GM10248 (cell line): ENCODE measurements around the gene KNCN.

Source experiments
- CTCF ChIA-PET: fragments of 300-600 bp; sonication (Branson Sonifier 250); formaldehyde crosslinking; extraction: SDS; loops from one replicate; lab custom pipeline; 2021; ENCODE audit warnings: antibody characterized with exemption; lab: Yijun Ruan, JAX
- POLR2A ChIA-PET: fragments of 350-650 bp; sonication (Branson Sonifier 250); formaldehyde crosslinking; extraction: SDS; loops from one replicate; lab custom pipeline; 2020; ENCODE audit warnings: antibody characterized with exemption; lab: Yijun Ruan, JAX
- DNase-seq: peaks from one replicate; pipeline ENCODE4 v3.0.0; 2012; ENCODE audit errors: extremely low spot score
- TF ChIP-seq, protein P1 (sequence below): IDR thresholded peaks from 2 replicates; pipeline ENCODE4 v1.5.1; 2012; ENCODE audit warnings: mild to moderate bottlenecking, low read depth; ENCODE audit errors: extremely low read depth, missing control alignments, control extremely low read depth

Gene KNCN

DNA sequence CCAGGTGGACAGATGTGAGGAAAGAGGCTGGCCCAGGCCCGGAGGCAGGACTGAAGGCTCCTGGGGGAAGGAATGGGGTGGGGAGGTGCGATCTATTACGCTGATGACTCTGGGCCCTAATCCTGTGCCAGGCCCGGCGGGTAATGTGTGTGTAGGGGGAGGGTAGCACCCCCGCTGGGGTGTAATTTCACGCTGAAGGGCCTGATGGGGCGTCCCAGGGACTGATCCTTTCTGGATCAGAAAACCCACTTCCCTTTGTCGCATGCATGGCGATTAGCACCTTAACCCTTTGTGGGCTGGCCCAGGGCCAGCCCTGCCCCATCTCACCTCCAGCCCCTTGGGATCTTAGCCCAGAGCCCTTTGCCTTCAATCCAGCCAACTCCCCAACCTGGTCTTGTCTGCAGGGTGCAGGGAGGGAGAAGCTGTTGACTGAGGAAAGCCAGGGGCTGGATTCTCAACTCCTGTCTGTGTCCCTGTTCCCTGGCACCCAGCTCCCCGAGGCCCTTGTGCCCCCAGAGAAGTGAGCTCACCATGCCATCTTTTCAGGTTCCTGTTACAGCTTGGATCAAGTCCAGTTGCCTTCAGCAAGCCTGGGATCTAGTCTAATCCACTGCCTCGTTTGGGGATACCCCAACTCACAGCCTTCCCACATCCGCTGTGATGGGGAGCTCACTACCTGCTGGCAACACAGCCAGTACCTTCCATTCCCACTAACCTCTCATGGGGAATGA lies 26.0 kb downstream of the KNCN start:
- no peak for DNase-seq
- TF ChIP-seq, protein P1, sequence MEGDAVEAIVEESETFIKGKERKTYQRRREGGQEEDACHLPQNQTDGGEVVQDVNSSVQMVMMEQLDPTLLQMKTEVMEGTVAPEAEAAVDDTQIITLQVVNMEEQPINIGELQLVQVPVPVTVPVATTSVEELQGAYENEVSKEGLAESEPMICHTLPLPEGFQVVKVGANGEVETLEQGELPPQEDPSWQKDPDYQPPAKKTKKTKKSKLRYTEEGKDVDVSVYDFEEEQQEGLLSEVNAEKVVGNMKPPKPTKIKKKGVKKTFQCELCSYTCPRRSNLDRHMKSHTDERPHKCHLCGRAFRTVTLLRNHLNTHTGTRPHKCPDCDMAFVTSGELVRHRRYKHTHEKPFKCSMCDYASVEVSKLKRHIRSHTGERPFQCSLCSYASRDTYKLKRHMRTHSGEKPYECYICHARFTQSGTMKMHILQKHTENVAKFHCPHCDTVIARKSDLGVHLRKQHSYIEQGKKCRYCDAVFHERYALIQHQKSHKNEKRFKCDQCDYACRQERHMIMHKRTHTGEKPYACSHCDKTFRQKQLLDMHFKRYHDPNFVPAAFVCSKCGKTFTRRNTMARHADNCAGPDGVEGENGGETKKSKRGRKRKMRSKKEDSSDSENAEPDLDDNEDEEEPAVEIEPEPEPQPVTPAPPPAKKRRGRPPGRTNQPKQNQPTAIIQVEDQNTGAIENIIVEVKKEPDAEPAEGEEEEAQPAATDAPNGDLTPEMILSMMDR = no peak
- CTCF ChIA-PET = interaction anchor here (1.0 to 16.4 kb wide), 9 partner anchors 9 to 200 kb away, joined by 4 to 169 read pairs (median 9); a partner anchor contains a TSS
- POLR2A ChIA-PET = no interaction called here

DNA sequence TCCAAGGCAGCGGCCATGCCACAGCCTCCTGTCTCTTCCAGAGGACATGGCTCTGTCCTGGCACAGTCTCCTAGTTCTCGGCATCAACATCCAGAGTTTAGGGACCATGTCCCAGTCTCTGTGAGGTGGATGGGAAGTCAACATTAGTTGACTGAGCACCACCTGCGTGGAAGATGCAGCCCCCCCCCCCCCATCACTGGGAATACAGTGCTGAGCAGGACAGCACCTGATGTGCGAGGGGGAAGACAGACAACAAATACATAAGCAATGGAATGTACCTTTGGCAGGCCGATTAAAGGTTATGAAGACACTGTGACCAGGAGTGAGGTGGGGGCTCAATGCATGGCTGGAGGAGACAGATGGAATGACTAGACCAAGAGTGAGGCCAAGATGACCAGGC lies 26.6 kb downstream of the KNCN start:
- POLR2A ChIA-PET = no interaction called here
- TF ChIP-seq, protein P1 = no peak
- DNase-seq = no peak
- CTCF ChIA-PET = interaction anchor here (1.0 to 1.9 kb wide), 2 partner anchors 47 to 200 kb away, joined by 4 to 5 read pairs; no protein-coding TSS in a partner anchor

DNA sequence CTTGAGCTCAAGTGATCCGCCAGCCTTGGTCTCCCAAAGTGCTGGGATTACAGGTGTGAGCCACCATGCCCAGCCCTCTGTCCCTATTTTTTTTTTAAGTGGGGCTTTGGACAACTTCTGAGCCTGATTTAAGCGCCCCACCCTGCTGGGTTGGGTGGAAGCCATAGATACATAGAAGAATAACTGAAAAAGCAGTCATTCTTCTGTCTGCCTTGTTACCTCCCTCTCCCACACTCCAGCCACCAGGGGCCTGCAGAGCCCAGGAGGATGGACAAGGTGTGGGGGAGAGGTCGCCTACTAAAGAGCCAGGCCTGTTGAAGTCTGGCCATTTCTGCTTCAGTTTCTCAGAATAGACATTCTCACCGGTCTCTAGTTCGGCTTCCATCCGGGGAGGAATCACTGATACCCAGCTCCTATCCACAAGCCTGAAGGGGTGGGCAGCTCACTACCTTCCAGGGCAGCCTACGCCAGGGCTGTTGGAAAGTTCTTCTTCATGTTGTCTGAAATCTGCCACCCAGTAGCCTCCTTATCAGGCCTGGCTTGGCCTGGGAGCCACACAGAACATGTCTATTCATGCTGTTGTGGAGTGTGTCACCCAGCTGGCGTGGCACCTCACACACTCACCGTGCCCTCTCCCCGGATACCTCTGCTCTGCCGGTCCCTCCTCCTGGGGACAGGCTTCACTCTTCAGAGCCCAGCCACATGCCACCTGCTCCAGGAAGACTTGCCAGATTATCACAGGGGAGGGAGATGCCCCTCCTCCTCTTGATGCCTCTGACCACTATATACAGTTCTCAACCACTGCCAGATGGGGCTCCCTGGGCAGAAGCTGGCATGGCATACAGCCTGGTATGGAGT lies 27.7 kb downstream of the KNCN start:
- TF ChIP-seq, protein P1 = no peak
- no peak for DNase-seq
- CTCF ChIA-PET = interaction anchor here (0.7 to 2.6 kb wide), 4 partner anchors 9 to 81 kb away, joined by 3 to 14 read pairs (median 4); no protein-coding TSS in a partner anchor
- POLR2A ChIA-PET = no interaction called here

DNA sequence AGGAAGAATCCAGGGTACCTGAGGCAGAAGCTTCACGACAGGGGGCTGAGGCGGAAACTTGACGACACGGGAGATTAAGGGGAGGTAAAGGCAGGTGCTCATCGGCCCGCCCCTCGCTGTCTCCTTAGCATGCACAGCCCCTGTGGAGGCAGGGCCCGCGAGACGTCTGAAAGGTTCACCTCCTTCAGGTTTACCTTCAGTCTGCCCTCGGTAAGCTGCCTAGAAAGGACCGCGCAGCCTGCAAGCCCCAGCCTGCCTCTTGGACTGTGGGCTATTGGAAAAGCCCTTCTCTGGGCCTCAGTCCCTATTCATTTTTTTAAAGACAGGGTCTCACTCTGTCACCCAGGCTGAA lies 28.5 kb downstream of the KNCN start:
- POLR2A ChIA-PET = no interaction called here
- TF ChIP-seq, protein P1 = no peak
- CTCF ChIA-PET = interaction anchor here (0.7 to 4.6 kb wide), 7 partner anchors 10 to 81 kb away, joined by 3 to 22 read pairs (median 3); no protein-coding TSS in a partner anchor
- DNase-seq = no peak

DNA sequence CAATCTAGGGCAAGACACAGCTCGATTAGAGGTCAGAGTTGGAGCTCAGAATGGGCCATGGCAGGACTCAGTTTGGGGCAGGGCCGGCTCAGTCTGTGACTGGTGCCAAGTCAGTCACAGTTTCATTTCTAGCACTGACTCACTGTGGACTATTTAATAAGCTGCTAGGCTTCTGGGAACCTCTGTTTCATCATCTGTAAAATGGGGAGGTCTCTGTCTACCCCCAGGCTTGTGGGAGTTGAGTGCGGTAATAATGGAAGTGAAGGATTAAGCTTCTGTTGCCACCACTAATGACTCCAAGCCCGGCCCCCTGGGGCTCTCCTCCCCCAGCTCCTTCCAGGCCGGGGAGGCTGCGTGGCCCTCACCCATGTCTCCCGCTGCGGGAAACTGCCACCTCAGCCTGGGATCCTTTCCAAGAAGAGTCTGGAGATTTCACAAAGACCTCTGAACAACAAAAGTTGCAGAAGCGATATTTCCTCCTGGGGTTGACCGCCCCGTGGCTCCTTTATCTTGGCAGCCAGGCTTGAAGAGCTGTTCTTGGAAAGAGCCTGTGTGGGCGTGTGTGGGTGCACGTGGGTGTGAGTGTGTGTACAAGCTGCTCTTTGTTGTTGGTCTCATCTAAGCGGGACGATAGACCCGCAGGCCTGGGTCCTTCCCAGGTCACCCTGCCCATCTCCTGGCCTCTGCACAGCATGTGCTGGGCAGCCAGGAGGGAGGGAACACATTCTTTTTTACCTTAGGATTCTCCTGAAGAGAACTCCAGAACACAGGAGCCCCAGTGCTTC lies 29.1 kb downstream of the KNCN start:
- POLR2A ChIA-PET = no interaction called here
- DNase-seq = no peak
- TF ChIP-seq, protein P1 = no peak
- CTCF ChIA-PET = interaction anchor here (0.7 to 4.6 kb wide), 8 partner anchors 11 to 80 kb away, joined by 3 to 22 read pairs (median 3); no protein-coding TSS in a partner anchor
